GM12878 (cell line): Measurements from ENCODE around the gene TRIM32. TPM values are rescaled to one million over a fixed set of nuclear protein-coding genes. Genes with fewer than 3 reads are reported as not detected.

Experiments used
- ATAC-seq: fragments of 200-7000 bp; cut with Tn5 transposase; 3 replicates; pipeline ENCODE4 v1.9.1; 2020; ENCODE audit warnings: mild to moderate bottlenecking, moderate library complexity
- BruUV-seq: library from RNA; stranded (reverse); fragments of 400-500 nt; replicated peaks from 2 replicates; lab custom pipeline; 2021; lab: Mats Ljungman, UMichigan
- CTCF ChIA-PET: fragments of 300-600 bp; sonication (Branson Sonifier 250); formaldehyde crosslinking; extraction: SDS; loops from one replicate; lab custom pipeline; 2021; ENCODE audit warnings: inconsistent platforms; lab: Yijun Ruan, JAX
- POLR2A ChIA-PET: fragments of 350-600 bp; formaldehyde crosslinking; extraction: SDS; loops from one replicate; lab custom pipeline; 2021; ENCODE audit warnings: inconsistent platforms; lab: Charles Lee
- RAD21 ChIA-PET: fragments of 300-600 bp; sonication (Branson Sonifier 250); formaldehyde crosslinking; loops from one replicate; lab custom pipeline; 2023; ENCODE audit warnings: antibody characterized with exemption; ENCODE audit not compliant: unreplicated experiment; lab: Charles Lee
- SMC1A ChIA-PET: fragments of 300-600 bp; sonication (Branson Sonifier 250); formaldehyde crosslinking; loops from one replicate; lab custom pipeline; 2023; ENCODE audit not compliant: unreplicated experiment, uncharacterized antibody; lab: Charles Lee
- DNase-seq: peaks from one replicate; pipeline ENCODE4 v3.0.0-alpha.2; 2011; ENCODE audit warnings: low read depth, low spot score
- FAIRE-seq: peaks from 3 replicates; lab custom pipeline; 2011; peaks lifted over from hg19 to GRCh38; lab: Jason Lieb, UNC
- H2AFZ ChIP-seq: 2 replicates; pipeline ENCODE4 v1.6.0; 2011; ENCODE audit warnings: low read depth, low read length, control low read depth; ENCODE audit not compliant: control insufficient read depth
- H3K27ac ChIP-seq: 2 replicates; pipeline ENCODE4 v1.5.1; 2011; ENCODE audit warnings: control low read depth; ENCODE audit not compliant: control insufficient read depth, insufficient read depth
- H3K27me3 ChIP-seq, 2 experiments: replicated peaks in 1 of 2; 2 replicates each; pipeline versions ENCODE4 v1.6.0 to v1.6.1; 2011; ENCODE audit warnings: low read length in 1 of 2; ENCODE audit not compliant: control insufficient read depth in 2 of 2, insufficient read depth in 2 of 2
- H3K36me3 ChIP-seq, 2 experiments: 2 replicates each; pipeline ENCODE4 v1.5.1; 2011; ENCODE audit warnings: low read length in 1 of 2; ENCODE audit not compliant: control insufficient read depth in 2 of 2, insufficient read depth in 2 of 2
- H3K4me1 ChIP-seq: 2 replicates; pipeline ENCODE4 v1.6.1; 2011; ENCODE audit warnings: mild to moderate bottlenecking, low read length, moderate library complexity, mixed read lengths; ENCODE audit not compliant: control insufficient read depth, insufficient read depth
- H3K4me2 ChIP-seq: 2 replicates; pipeline ENCODE4 v1.6.0; 2011; ENCODE audit warnings: control low read depth; ENCODE audit not compliant: control insufficient read depth, insufficient read depth
- H3K4me3 ChIP-seq: fragments of 200-600 bp; sonication (generic); 2 replicates; pipeline ENCODE4 v1.5.1; 2016
- H3K79me2 ChIP-seq: 2 replicates; pipeline ENCODE4 v1.6.0; 2011; ENCODE audit warnings: low read length; ENCODE audit not compliant: control insufficient read depth, insufficient read depth
- H3K9ac ChIP-seq: 2 replicates; pipeline ENCODE4 v1.8.0; 2011; ENCODE audit warnings: low read length, control low read depth, mixed read lengths; ENCODE audit not compliant: control insufficient read depth, insufficient read depth
- H3K9me3 ChIP-seq: replicated peaks from 3 replicates; pipeline ENCODE4 v1.5.1; 2011; ENCODE audit warnings: mild to moderate bottlenecking, low read length; ENCODE audit not compliant: control insufficient read depth, insufficient read depth
- H4K20me1 ChIP-seq: 2 replicates; pipeline ENCODE4 v1.6.0; 2011; ENCODE audit not compliant: control insufficient read depth, insufficient read depth
- GABPA ChIP-seq: IDR thresholded peaks from 2 replicates; pipeline ENCODE4 v1.6.1; 2014; ENCODE audit warnings: antibody characterized with exemption, low read depth, mild to moderate bottlenecking, inconsistent platforms
- JUND ChIP-seq: IDR thresholded peaks from 2 replicates; pipeline ENCODE4 v1.6.1; 2012; ENCODE audit warnings: low read depth, mild to moderate bottlenecking, low read length, improper control_type of control experiment, moderate library complexity
- MYB ChIP-seq: fragments of 150-350 bp; IDR thresholded peaks from 2 replicates; pipeline ENCODE4 v1.6.1; 2014; ENCODE audit warnings: mild to moderate bottlenecking, low read depth, low read length, borderline replicate concordance
- RAD21 ChIP-seq: IDR thresholded peaks from 2 replicates; pipeline ENCODE4 v1.6.1; 2011; ENCODE audit warnings: mild to moderate bottlenecking, low read depth, low read length, moderate library complexity; ENCODE audit not compliant: insufficient read depth
- RBBP5 ChIP-seq: fragments of 200-600 bp; sonication (generic); conservative IDR thresholded peaks from 2 replicates; pipeline ENCODE4 v1.6.1; 2016
- SRF ChIP-seq, 2 experiments: IDR thresholded peaks; 2 replicates each; pipeline ENCODE4 v1.6.1; 2011; ENCODE audit warnings: low read depth in 2 of 2, low read length in 2 of 2, mild to moderate bottlenecking in 1 of 2, moderate library complexity in 1 of 2
- SUPT20H ChIP-seq: IDR thresholded peaks from 2 replicates; pipeline ENCODE4 v1.6.1; 2011; ENCODE audit warnings: low read depth, mild to moderate bottlenecking, low read length, moderate library complexity, borderline replicate concordance; ENCODE audit not compliant: control insufficient read depth
- YY1 ChIP-seq: IDR thresholded peaks from 2 replicates; pipeline ENCODE4 v1.6.1; 2011; ENCODE audit warnings: low read depth, mild to moderate bottlenecking, low read length
- WGBS: methylation state at CpG from one replicate; pipeline ENCODE4 v1.1.6; 2016; ENCODE audit warnings: low lambda C conversion rate; ENCODE audit not compliant: insufficient replicate concordance, insufficient coverage; ENCODE audit errors: missing lambda C conversion rate; 5-methylcytosine and 5-hydroxymethylcytosine counted together
- in situ Hi-C: fragments of 300-500 bp; cut with MboI; formaldehyde crosslinking; loops from 9 replicates; pipeline ENCODE4 v1.14.3; 2018; ENCODE audit warnings: mixed read lengths
- intact Hi-C: fragments of 100-400 bp; cut with micrococcal nuclease; formaldehyde crosslinking; loops from one replicate; pipeline ENCODE4 v1.14.2; 2022; ENCODE audit not compliant: unreplicated experiment
- polyA plus RNA-seq, 11 experiments: library from polyadenylated mRNA; depleted of rRNA in 4 of 11; unstranded in 6 of 11; stranded (reverse) in 5 of 11; fragments of >200 nt; fragmentation: Nextera tagmentation in 4 of 11; fragmentation: Illumina TruSeq in 1 of 11; extraction: Ambion mirVana in 4 of 11; extraction: Trizol in 1 of 11; gene quantifications; 1 replicate in 1 of 11; 2 replicates in 10 of 11; pipeline versions ENCODE4 v1.2.1 to v1.2.3, GENCODE V29; 2011 to 2016; ENCODE audit warnings: inconsistent platforms in 2 of 11, missing spikeins in 2 of 11, low read depth in 1 of 11
- total RNA-seq, 4 experiments: library from RNA; depleted of rRNA in 3 of 4; stranded (reverse); fragments of >200 nt in 3 of 4; fragmentation: Illumina TruSeq in 1 of 4; extraction: Trizol in 1 of 4; gene quantifications; 2 replicates each; pipeline versions ENCODE4 v1.2.1 to v1.2.3, GENCODE V29; 2013 to 2021
- TF ChIP-seq, protein P1 (sequence below): IDR thresholded peaks from 2 replicates; pipeline ENCODE4 v1.6.1; 2011; ENCODE audit warnings: low read depth, low read length, improper control_type of control experiment, borderline replicate concordance
- TF ChIP-seq, protein P2 (sequence below): fragments of 450-650 bp; IDR thresholded peaks from 2 replicates; pipeline ENCODE4 v1.6.1; 2018; ENCODE audit warnings: borderline replicate concordance, mild to moderate bottlenecking; ENCODE audit not compliant: partially characterized antibody

The TRIM32 gene
- total and polyA plus RNA-seq, 10 of the 15 experiments (the other 5 are each of a cell fraction or from before 2014, with no cell fraction given): 7.1 to 23.8 (median 12.2) TPM

DNA sequence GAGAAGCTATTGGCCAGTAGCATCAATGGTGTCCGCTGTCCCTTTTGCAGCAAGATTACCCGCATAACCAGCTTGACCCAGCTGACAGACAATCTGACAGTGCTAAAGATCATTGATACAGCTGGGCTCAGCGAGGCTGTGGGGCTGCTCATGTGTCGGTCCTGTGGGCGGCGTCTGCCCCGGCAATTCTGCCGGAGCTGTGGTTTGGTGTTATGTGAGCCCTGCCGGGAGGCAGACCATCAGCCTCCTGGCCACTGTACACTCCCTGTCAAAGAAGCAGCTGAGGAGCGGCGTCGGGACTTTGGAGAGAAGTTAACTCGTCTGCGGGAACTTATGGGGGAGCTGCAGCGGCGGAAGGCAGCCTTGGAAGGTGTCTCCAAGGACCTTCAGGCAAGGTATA lies 10.8 kb downstream of the TRIM32 start:
- FAIRE-seq (no peak), DNase-seq (no peak), ATAC-seq (no peak)
- H3K4me2 ChIP-seq: no peak overlapping the region
- ChIA-PET RAD21 (no interaction called here), POLR2A (no interaction called here), SMC1A (no interaction called here), CTCF (no interaction called here)
- no peak overlapping the region for H3K27ac ChIP-seq
- peaks cover 18% of the 10 kb centered on the region for H3K79me2 ChIP-seq
- no peak overlapping the region for H2AFZ ChIP-seq
- intact Hi-C loops: no loop called here
- in situ Hi-C loops: no loop called here
- H3K27me3 ChIP-seq: no peaks in the 10 kb centered on the region
- H4K20me1 ChIP-seq: no peaks in the 10 kb centered on the region
- WGBS: 96% methylated on average over 16 of the region's 16 CpGs
- H3K9ac ChIP-seq: no peak overlapping the region
- TF ChIP-seq, protein P1, sequence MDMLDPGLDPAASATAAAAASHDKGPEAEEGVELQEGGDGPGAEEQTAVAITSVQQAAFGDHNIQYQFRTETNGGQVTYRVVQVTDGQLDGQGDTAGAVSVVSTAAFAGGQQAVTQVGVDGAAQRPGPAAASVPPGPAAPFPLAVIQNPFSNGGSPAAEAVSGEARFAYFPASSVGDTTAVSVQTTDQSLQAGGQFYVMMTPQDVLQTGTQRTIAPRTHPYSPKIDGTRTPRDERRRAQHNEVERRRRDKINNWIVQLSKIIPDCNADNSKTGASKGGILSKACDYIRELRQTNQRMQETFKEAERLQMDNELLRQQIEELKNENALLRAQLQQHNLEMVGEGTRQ: no peak
- TF ChIP-seq JUND (no peak), SUPT20H (no peak), GABPA (no peak), YY1 (no peak), SRF (IDR thresholded peaks at IDR 0.05; ENCODE audit: low read depth in 2 of 2, low read length in 2 of 2) (no peak), RAD21 (no peak), MYB (no peak), RBBP5 (no peak)
- TF ChIP-seq, protein P2, sequence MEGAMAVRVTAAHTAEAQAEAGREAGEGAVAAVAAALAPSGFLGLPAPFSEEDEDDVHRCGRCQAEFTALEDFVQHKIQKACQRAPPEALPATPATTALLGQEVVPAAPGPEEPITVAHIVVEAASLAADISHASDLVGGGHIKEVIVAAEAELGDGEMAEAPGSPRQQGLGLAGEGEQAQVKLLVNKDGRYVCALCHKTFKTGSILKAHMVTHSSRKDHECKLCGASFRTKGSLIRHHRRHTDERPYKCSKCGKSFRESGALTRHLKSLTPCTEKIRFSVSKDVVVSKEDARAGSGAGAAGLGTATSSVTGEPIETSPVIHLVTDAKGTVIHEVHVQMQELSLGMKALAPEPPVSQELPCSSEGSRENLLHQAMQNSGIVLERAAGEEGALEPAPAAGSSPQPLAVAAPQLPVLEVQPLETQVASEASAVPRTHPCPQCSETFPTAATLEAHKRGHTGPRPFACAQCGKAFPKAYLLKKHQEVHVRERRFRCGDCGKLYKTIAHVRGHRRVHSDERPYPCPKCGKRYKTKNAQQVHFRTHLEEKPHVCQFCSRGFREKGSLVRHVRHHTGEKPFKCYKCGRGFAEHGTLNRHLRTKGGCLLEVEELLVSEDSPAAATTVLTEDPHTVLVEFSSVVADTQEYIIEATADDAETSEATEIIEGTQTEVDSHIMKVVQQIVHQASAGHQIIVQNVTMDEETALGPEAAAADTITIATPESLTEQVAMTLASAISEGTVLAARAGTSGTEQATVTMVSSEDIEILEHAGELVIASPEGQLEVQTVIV: no peak
- BruUV-seq: no TSS peak
- no peak overlapping the region for H3K4me3 ChIP-seq
- no peaks in the 10 kb centered on the region; the same call in 2 of the 3 replicates for H3K9me3 ChIP-seq
- peaks cover 15 to 21% of the 10 kb centered on the region in 2 experiments for H3K36me3 ChIP-seq
- H3K4me1 ChIP-seq: no peaks in the 10 kb centered on the region
